HCT116 (cell line): ENCODE results near the gene CAPN3. TPM values are rescaled to one million over a fixed set of nuclear protein-coding genes. Genes with fewer than 3 reads are reported as not detected.
A peak's percentile ranks its signal among the peaks of the same experiment; 100 is the strongest.

Source experiments
- ATAC-seq: fragments of 200-7000 bp; cut with Tn5 transposase; 2 replicates; pipeline ENCODE4 v1.9.1; 2020; ENCODE audit warnings: mild to moderate bottlenecking, moderate library complexity
- Bru-seq: library from RNA; stranded (reverse); fragments of 400-500 nt; gene quantifications from one replicate; lab custom pipeline; 2021; lab: Mats Ljungman, UMichigan
- BruChase-seq, 2 experiments: library from RNA; stranded (reverse); fragments of 400-500 nt; gene quantifications; one replicate each; lab custom pipeline; 2021; lab: Mats Ljungman, UMichigan
- BruUV-seq: library from RNA; stranded (reverse); fragments of 400-500 nt; replicated peaks from 2 replicates; lab custom pipeline; 2021; lab: Mats Ljungman, UMichigan
- CTCF ChIA-PET: fragments of 300-600 bp; sonication (Branson Sonifier 250); formaldehyde crosslinking; loops from one replicate; lab custom pipeline; 2021; ENCODE audit warnings: antibody characterized with exemption; lab: Charles Lee
- POLR2A ChIA-PET: fragments of 300-600, 350-600 bp; sonication (Branson Sonifier 250); formaldehyde crosslinking; loops from one replicate; lab custom pipeline; 2021; ENCODE audit warnings: antibody characterized with exemption; lab: Charles Lee
- RAD21 ChIA-PET, 2 experiments: fragments of 300-600 bp; sonication (Branson Sonifier 250); formaldehyde crosslinking; loops; one replicate each; lab custom pipeline; 2023; ENCODE audit warnings: low total read pairs in 2 of 2; ENCODE audit not compliant: uncharacterized antibody in 2 of 2, unreplicated experiment in 2 of 2, low non-redundant PET in 1 of 2; lab: Charles Lee
- DNase-seq: peaks from one replicate; pipeline ENCODE4 v3.0.0-alpha.2; 2010; ENCODE audit warnings: low read depth, low spot score
- H2AFZ ChIP-seq: fragments of 200-600 bp; shearing (Covaris generic), sonication (generic); 2 replicates; pipeline ENCODE4 v1.6.1; 2017; ENCODE audit warnings: low read depth, mixed run types, mixed read lengths, antibody characterized with exemption, low read length; ENCODE audit not compliant: poor library complexity, severe bottlenecking
- H3K27ac ChIP-seq: 2 replicates; pipeline ENCODE4 v1.5.1; 2012; ENCODE audit warnings: low read depth, low read length
- H3K27me3 ChIP-seq: fragments of 200-600 bp; sonication (generic); 2 replicates; pipeline ENCODE4 v1.6.1; 2016; ENCODE audit warnings: mixed run types, low read length, mixed read lengths; ENCODE audit not compliant: insufficient read depth
- H3K36me3 ChIP-seq, 2 experiments: fragments of 200-500 bp in 1 of 2; fragments of 200-600 bp in 1 of 2; sonication (Bioruptor generic) in 1 of 2; sonication (generic) in 1 of 2; 2 replicates each; pipeline versions ENCODE4 v1.5.1 to v1.6.1; 2014 to 2016; ENCODE audit warnings: low read length in 2 of 2, inconsistent platforms in 1 of 2, mixed read lengths in 1 of 2, mixed run types in 1 of 2; ENCODE audit not compliant: insufficient read depth in 2 of 2, control insufficient read depth in 1 of 2
- H3K4me1 ChIP-seq, 2 experiments: fragments of 200-600 bp in 1 of 2; sonication (generic) in 1 of 2; 2 replicates each; pipeline versions ENCODE4 v1.5.1 to v1.6.1; 2012 to 2017; ENCODE audit warnings: low read length in 2 of 2, inconsistent platforms in 1 of 2, mild to moderate bottlenecking in 1 of 2, mixed read lengths in 1 of 2, mixed run types in 1 of 2, moderate library complexity in 1 of 2; ENCODE audit not compliant: insufficient read depth in 2 of 2, control insufficient read depth in 1 of 2
- H3K4me2 ChIP-seq: fragments of 200-600 bp; sonication (generic); 2 replicates; pipeline ENCODE4 v1.6.1; 2017; ENCODE audit warnings: mixed run types, low read length, mixed read lengths
- H3K4me3 ChIP-seq, 2 experiments: fragments of 200-600 bp in 1 of 2; sonication (generic) in 1 of 2; replicated peaks in 1 of 2; 2 replicates each; pipeline ENCODE4 v1.5.1; 2011 to 2016; ENCODE audit warnings: low read length in 2 of 2, control low read depth in 1 of 2, low read depth in 1 of 2, mild to moderate bottlenecking in 1 of 2, mixed read lengths in 1 of 2, mixed run types in 1 of 2
- H3K79me2 ChIP-seq: fragments of 200-600 bp; sonication (generic); 2 replicates; pipeline ENCODE4 v1.6.1; 2017; ENCODE audit warnings: mild to moderate bottlenecking, mixed run types, low read length, moderate library complexity, mixed read lengths; ENCODE audit not compliant: insufficient read depth
- H3K9ac ChIP-seq: fragments of 200-600 bp; sonication (generic); 2 replicates; pipeline ENCODE4 v1.6.1; 2016; ENCODE audit warnings: low read length, mixed read lengths
- H3K9me2 ChIP-seq: fragments of 200-600 bp; sonication (generic), shearing (Covaris generic); 2 replicates; pipeline ENCODE4 v1.6.1; 2017; ENCODE audit warnings: mixed run types, mild to moderate bottlenecking, moderate library complexity; ENCODE audit not compliant: insufficient read depth
- H3K9me3 ChIP-seq, 2 experiments: fragments of 200-500 bp in 1 of 2; fragments of 200-600 bp in 1 of 2; sonication (Bioruptor generic) in 1 of 2; sonication (generic) in 1 of 2; 2 replicates each; pipeline ENCODE4 v1.6.1; 2014 to 2017; ENCODE audit warnings: low read length in 2 of 2, mixed read lengths in 2 of 2, inconsistent platforms in 1 of 2, low read depth in 1 of 2, mild to moderate bottlenecking in 1 of 2, mixed run types in 1 of 2, moderate library complexity in 1 of 2; ENCODE audit not compliant: control insufficient read depth in 1 of 2, insufficient read depth in 1 of 2
- H4K20me1 ChIP-seq: fragments of 200-600 bp; sonication (generic), shearing (Covaris generic); 2 replicates; pipeline ENCODE4 v1.6.1; 2017; ENCODE audit warnings: mixed run types, mild to moderate bottlenecking, moderate library complexity; ENCODE audit not compliant: insufficient read depth
- CTCF ChIP-seq, 3 experiments: fragments of 200-600 bp in 1 of 3; sonication (generic) in 1 of 3; IDR thresholded peaks in 2 of 3; conservative IDR thresholded peaks in 1 of 3; 2 replicates each; pipeline ENCODE4 v1.5.1; 2012 to 2017; ENCODE audit warnings: low read depth in 2 of 3, low read length in 2 of 3, antibody characterized with exemption in 1 of 3, borderline replicate concordance in 1 of 3, control low read depth in 1 of 3, mild to moderate bottlenecking in 1 of 3, mixed read lengths in 1 of 3, mixed run types in 1 of 3, moderate library complexity in 1 of 3; ENCODE audit not compliant: insufficient read depth in 1 of 3
- EGR1 ChIP-seq: IDR thresholded peaks from 2 replicates; pipeline ENCODE4 v1.6.1; 2012; ENCODE audit warnings: low read depth
- POLR2A ChIP-seq: IDR thresholded peaks from 2 replicates; pipeline ENCODE4 v1.7.0; 2011; ENCODE audit warnings: borderline replicate concordance; ENCODE audit not compliant: insufficient read depth, insufficient read length; ENCODE audit errors: extremely low read depth
- POLR2AphosphoS5 ChIP-seq: IDR thresholded peaks from 2 replicates; pipeline ENCODE4 v1.6.1; 2011; ENCODE audit warnings: mild to moderate bottlenecking, low read depth, low read length, moderate library complexity
- SP1 ChIP-seq: IDR thresholded peaks from 2 replicates; pipeline ENCODE4 v1.6.1; 2012; ENCODE audit warnings: low read depth
- YY1 ChIP-seq: IDR thresholded peaks from 2 replicates; pipeline ENCODE4 v1.6.1; 2011; ENCODE audit warnings: low read length, low read depth, moderate library complexity, mild to moderate bottlenecking; ENCODE audit not compliant: insufficient replicate concordance; ENCODE audit errors: extremely low read depth
- intact Hi-C: fragments of 100-400 bp; cut with micrococcal nuclease; formaldehyde crosslinking; loops from 2 replicates; pipeline ENCODE4 v1.10.0; 2022
- long read RNA-seq: library from polyadenylated mRNA; unstranded; transcript quantifications from one replicate; pipeline ENCODE4 v2.0.0, GENCODE V29; 2021; ENCODE audit not compliant: unreplicated experiment
- polyA plus RNA-seq: library from polyadenylated mRNA; unstranded; fragments of >200 nt; gene quantifications from 2 replicates; pipeline ENCODE4 v1.2.1, GENCODE V29; 2012; ENCODE audit warnings: missing spikeins
- total RNA-seq: library from RNA; stranded (reverse); gene quantifications from one replicate; pipeline ENCODE4 v1.2.1, GENCODE V29; 2021; ENCODE audit not compliant: unreplicated experiment
- TF ChIP-seq, protein P1 (sequence below): IDR thresholded peaks from 2 replicates; pipeline ENCODE4 v1.6.1; 2011; ENCODE audit warnings: mild to moderate bottlenecking, low read length, moderate library complexity; ENCODE audit not compliant: insufficient replicate concordance; ENCODE audit errors: extremely low read depth

The CAPN3 gene
- total RNA-seq (1.8 TPM), Bru-seq, nascent RNA (percentile 41 among the genes with signal in this experiment), BruChase-seq, experiment 1, labeled RNA remaining after a 6-hour chase (percentile 61 among the genes with signal in this experiment), BruChase-seq, experiment 2, labeled RNA remaining after a 2-hour chase (percentile 55 among the genes with signal in this experiment)
- 2.4 and 2.8 TPM in 2 replicates for polyA plus RNA-seq
- long read RNA-seq = 0 reads

DNA sequence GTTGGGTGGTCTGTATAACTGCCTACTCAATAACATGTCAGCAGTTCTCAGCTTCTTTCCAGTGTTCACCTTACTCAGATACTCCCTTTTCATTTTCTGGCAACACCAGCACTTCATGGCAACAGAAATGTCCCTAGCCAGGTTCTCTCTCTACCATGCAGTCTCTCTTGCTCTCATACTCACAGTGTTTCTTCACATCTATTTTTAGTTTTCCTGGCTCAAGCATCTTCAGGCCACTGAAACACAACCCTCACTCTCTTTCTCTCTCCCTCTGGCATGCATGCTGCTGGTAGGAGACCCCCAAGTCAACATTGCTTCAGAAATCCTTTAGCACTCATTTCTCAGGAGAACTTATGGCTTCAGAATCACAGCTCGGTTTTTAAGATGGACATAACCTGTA lies at the start of gene CAPN3:
Gene CAPN3, plus strand, starts transcription at position 253 of the 400 bp plus-strand sequence. CDS start 305 bp downstream, outside the sequence.
- POLR2A ChIA-PET = no interaction called here
- H3K9me3 ChIP-seq = no peaks in the 10 kb centered on the region
- no peak for DNase-seq
- no peaks in the 10 kb centered on the region for H3K27me3 ChIP-seq
- H3K4me1 ChIP-seq = no peaks in the 10 kb centered on the region
- no peak within 1 kb of the TSS for H2AFZ ChIP-seq
- CTCF ChIA-PET = no interaction called here
- H3K9ac ChIP-seq = no peak within 1 kb of the TSS
- H3K4me2 ChIP-seq = no peak within 1 kb of the TSS
- H3K36me3 ChIP-seq = no peaks in the 10 kb centered on the region
- no peak for ATAC-seq
- H4K20me1 ChIP-seq = no peaks in the 10 kb centered on the region
- no peak within 1 kb of the TSS for H3K4me3 ChIP-seq
- H3K9me2 ChIP-seq = no peaks in the 10 kb centered on the region
- RAD21 ChIA-PET = no interaction called here
- BruUV-seq = no TSS peak
- intact Hi-C loops = no loop called here
- H3K79me2 ChIP-seq = no peaks in the 10 kb centered on the region
- no peak for TF ChIP-seq POLR2A
- TF ChIP-seq SP1 = no peak
- TF ChIP-seq CTCF (IDR thresholded peaks at IDR 0.05 in 2 of 3, conservative IDR thresholded peaks at IDR 0.05 in 1 of 3; ENCODE audit: borderline replicate concordance in 1 of 3, insufficient read depth in 1 of 3, low read depth in 2 of 3, low read length in 2 of 3) = no peak
- no peak for TF ChIP-seq YY1
- TF ChIP-seq POLR2AphosphoS5 = no peak
- TF ChIP-seq EGR1 = no peak
- TF ChIP-seq, protein P1, sequence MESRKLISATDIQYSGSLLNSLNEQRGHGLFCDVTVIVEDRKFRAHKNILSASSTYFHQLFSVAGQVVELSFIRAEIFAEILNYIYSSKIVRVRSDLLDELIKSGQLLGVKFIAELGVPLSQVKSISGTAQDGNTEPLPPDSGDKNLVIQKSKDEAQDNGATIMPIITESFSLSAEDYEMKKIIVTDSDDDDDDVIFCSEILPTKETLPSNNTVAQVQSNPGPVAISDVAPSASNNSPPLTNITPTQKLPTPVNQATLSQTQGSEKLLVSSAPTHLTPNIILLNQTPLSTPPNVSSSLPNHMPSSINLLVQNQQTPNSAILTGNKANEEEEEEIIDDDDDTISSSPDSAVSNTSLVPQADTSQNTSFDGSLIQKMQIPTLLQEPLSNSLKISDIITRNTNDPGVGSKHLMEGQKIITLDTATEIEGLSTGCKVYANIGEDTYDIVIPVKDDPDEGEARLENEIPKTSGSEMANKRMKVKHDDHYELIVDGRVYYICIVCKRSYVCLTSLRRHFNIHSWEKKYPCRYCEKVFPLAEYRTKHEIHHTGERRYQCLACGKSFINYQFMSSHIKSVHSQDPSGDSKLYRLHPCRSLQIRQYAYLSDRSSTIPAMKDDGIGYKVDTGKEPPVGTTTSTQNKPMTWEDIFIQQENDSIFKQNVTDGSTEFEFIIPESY = no peak
- no peak within 1 kb of the TSS for H3K27ac ChIP-seq
